ENCODE measurements around the gene TCN2.

The TCN2 gene

DNA sequence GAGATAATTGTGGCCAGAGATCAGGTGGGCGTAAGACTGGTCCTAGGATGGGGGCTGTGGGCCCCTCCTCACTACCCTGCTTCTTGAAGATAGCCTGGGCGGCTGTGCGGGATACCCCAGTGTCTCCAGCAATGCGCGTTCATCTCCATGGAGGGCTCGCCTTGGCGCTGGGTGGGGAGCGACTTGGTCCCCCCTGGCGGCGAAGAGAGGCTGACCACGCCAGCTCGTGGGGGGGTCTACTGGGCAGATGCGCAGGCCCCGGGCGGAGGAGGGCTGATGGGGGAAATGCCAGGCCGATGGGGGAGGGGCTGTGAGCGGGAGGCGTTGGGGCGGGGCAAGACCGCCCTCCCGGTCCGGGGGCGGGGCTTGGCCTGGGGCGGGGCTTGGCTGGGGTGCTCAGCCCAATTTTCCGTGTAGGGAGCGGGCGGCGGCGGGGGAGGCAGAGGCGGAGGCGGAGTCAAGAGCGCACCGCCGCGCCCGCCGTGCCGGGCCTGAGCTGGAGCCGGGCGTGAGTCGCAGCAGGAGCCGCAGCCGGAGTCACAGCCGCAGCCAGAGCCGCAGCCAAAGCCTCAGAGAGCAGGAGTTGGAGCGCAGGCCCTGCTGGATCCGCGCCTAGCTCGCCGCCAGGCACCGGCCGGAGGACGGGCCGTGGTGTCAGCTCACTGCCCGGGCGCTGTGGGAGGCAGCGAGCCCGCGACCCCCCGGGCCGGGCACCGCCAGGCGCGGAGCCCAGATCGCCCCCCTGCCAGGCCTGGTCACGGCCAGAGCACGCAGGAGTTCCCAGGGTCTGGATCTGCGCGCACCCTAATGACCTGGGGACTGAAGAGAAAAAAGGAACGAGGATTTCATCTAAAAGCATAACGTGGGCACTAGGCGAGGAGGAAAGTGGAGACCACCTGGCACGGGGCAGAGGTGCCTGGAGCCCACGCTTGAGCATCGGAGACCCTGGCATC, 28.6 kb downstream of the TCN2 start, which contains the start of gene SLC35E4:
Gene SLC35E4 (plus strand): TSS at position 509 of the 953 bp plus-strand sequence. CDS start 670 bp downstream, outside the sequence.
- peak; percentile 95 for DNase-seq (ENCODE audit: low spot score)
- Histone ChIP-seq H3K4me3 (peak within 1 kb of the TSS; percentile 97), H3K27ac (peak within 1 kb of the TSS; percentile 89 to 100)
- TF ChIP-seq, protein P1, sequence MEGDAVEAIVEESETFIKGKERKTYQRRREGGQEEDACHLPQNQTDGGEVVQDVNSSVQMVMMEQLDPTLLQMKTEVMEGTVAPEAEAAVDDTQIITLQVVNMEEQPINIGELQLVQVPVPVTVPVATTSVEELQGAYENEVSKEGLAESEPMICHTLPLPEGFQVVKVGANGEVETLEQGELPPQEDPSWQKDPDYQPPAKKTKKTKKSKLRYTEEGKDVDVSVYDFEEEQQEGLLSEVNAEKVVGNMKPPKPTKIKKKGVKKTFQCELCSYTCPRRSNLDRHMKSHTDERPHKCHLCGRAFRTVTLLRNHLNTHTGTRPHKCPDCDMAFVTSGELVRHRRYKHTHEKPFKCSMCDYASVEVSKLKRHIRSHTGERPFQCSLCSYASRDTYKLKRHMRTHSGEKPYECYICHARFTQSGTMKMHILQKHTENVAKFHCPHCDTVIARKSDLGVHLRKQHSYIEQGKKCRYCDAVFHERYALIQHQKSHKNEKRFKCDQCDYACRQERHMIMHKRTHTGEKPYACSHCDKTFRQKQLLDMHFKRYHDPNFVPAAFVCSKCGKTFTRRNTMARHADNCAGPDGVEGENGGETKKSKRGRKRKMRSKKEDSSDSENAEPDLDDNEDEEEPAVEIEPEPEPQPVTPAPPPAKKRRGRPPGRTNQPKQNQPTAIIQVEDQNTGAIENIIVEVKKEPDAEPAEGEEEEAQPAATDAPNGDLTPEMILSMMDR (IDR thresholded peaks at IDR 0.05): no peak

DNA sequence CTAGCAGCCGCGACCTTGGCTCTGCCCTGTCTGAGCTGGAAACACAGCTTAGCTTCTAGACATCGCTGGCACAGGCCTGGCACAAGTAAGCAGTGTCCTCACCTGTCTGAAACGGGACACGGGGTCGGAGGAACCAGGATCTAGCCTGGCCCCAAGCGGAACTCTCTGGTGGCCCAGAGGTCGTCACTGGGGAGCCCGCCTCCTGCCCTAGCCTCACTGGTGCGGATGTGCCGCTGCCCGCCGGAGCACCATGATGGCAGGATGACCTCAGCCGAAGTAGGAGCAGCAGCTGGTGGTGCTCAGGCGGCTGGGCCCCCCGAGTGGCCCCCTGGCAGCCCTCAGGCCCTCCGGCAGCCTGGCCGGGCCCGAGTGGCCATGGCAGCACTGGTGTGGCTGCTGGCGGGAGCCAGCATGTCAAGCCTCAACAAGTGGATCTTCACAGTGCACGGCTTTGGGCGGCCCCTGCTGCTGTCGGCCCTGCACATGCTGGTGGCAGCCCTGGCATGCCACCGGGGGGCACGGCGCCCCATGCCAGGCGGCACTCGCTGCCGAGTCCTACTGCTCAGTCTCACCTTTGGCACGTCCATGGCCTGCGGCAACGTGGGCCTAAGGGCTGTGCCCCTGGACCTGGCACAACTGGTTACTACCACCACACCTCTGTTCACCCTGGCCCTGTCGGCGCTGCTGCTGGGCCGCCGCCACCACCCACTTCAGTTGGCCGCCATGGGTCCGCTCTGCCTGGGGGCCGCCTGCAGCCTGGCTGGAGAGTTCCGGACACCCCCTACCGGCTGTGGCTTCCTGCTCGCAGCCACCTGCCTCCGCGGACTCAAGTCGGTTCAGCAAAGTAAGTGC, 29.5 kb downstream of the TCN2 start:
- Histone ChIP-seq H3K27ac (peak overlapping the region; percentile 89 to 100), H3K4me3 (peak overlapping the region; percentile 97)
- TF ChIP-seq, protein P1 (IDR thresholded peaks at IDR 0.05): no peak
- no peak for DNase-seq (ENCODE audit: low spot score)

DNA sequence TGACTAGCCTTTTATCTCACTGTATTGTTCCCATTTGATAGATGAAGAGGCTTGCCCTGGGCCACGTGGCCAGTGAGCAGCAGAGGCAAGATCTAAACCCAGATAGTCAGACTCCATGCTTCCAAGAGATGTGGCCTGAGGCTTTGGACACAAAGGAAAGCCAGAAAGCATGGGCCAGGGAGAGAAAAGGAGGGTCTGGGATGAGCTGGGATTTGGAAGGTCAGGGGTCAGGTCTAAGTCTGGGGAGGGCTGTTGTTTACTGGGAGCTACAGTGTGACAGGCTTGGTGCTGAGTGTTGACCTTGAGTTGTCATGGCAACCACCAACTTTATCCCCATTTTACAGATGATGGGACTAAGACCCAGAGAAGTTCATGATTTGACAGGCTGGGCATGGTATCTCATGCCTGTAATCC, 30.7 kb downstream of the TCN2 start:
- DNase-seq (ENCODE audit: low spot score): no peak
- Histone ChIP-seq H3K4me3 (peak overlapping the region; percentile 18), H3K27ac (no peak overlapping the region)
- TF ChIP-seq, protein P1 (IDR thresholded peaks at IDR 0.05): no peak

DNA sequence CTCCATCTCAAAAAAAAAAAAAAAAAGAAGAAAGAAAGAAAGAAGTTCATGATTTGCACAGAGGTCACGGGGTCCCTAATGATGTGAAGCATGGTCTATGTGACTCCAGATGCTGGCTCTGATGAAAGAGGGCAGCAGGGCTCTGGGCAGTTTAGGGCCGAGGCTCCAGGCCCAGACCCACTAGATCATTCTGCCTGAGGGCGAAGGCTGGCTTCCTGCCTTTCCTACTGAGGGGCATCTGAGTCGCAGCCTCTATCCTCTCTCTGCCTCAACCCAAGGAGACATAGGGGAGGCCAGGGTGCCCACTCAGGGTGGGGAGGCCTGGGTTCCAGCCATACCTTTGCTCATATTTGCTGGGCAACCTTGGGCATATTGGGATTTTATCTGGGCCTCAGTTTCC, 33.4 kb downstream of the TCN2 start:
- H3K4me3 ChIP-seq: no peak overlapping the region
- TF ChIP-seq, protein P1 (IDR thresholded peaks at IDR 0.05): no peak
- H3K27ac ChIP-seq: no peak overlapping the region
- DNase-seq (ENCODE audit: low spot score): no peak

DNA sequence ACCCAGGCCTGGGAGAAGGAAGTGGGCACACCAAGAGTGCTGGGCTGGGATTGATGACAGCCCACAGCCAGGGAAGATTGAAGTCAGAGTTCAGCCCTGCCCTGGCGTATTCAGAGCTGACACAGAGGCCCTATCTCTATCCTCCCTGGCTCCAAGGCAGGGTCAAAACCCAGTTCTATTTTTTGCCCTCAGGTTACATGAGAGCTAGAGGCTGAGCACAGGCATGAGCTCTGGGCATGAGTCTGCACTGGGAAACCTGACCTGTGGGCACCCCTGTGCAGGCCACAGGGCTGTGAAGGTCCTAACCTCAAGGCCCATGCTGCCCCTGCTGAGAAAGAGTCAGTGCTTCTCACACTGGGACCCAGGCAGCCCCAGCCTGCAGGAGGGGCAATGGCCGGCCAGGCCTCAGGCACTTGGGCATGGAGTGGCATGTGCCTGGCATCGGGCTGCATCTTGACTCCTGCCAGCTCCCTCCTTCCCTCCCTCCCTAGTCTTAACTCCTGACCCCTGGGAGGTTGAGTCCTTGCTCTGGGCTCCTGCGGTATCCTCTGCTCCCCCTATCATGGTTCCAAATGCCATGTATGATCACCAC, 34.0 kb downstream of the TCN2 start:
- no peak for DNase-seq (ENCODE audit: low spot score)
- Histone ChIP-seq H3K27ac (no peak overlapping the region), H3K4me3 (no peak overlapping the region)
- TF ChIP-seq, protein P1 (IDR thresholded peaks at IDR 0.05): no peak

DNA sequence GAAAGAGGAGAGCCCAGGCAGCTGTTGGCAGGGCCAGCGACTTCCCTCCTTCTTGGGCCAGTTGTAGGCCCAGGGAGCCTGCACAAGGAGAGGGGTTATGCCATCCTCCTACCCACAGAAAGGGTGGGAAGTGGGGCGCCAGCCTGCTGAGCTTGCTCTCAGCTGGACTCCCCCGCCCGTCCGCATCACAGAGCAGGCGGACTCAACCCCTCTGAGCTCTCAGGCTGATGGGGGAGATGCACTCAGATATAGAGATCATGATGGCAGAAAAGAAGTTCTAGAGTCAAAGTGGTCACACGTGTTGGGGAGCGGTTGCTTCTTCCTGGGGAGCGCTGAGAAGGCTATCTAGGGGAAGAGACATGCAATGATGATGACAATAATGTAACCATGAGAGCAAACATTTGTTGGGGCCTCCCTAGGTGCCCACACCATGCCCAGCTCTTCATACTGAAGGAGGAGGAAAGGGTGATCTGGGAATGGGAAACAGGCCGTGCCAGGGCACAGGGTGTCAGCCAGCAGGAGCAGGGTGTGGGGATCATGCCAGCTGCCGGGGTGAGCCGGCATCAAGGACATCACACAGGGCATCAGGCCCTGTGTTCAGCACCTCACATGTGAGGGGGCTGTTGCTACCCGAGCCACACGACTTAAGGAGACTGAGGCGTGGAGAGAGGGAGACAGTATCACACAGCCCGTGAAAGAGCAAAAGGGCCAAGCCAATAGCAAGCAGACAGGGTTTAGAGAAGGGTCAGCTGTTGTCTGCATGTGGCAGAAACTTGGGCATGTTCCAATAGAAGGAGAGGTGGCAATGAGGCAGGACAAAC, 36.3 kb downstream of the TCN2 start:
- no peak overlapping the region for H3K27ac ChIP-seq
- TF ChIP-seq, protein P1 (IDR thresholded peaks at IDR 0.05): no peak
- no peak overlapping the region for H3K4me3 ChIP-seq
- no peak for DNase-seq (ENCODE audit: low spot score)

Measured in coronary artery (tissue), 2 donors.